ENCODE measurements around the gene COPRS.
A peak's percentile ranks its signal among the peaks of the same experiment; 100 is the strongest.

Gene COPRS

GRCh38 chr17:31858642-31859486, at the start of gene COPRS:
COPRS (minus strand) TSS chr17:31859244; CDS start chr17:31859199, 45 bp downstream.
- peak; percentile 57 for DNase-seq

DNA sequence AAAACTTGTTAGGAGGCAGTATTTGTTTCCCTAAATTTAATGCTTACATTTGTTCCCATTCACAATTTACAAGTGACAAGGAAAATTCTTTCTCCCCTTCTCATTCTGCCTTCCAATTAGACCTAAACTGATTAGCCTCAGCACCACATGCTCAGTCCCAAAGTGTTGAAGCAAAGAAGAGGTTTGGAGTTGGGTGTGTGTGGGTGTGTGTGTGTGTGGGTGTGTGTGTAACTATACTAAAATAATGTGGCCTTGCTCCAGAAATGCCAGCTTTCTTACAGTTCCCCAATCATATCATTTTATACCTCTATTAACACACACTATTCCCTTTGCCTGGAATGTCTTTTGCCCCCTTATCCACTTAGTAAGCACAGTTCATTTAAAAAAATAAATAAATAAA, 49.3 kb upstream of the COPRS start:
- DNase-seq, result no peak

DNA sequence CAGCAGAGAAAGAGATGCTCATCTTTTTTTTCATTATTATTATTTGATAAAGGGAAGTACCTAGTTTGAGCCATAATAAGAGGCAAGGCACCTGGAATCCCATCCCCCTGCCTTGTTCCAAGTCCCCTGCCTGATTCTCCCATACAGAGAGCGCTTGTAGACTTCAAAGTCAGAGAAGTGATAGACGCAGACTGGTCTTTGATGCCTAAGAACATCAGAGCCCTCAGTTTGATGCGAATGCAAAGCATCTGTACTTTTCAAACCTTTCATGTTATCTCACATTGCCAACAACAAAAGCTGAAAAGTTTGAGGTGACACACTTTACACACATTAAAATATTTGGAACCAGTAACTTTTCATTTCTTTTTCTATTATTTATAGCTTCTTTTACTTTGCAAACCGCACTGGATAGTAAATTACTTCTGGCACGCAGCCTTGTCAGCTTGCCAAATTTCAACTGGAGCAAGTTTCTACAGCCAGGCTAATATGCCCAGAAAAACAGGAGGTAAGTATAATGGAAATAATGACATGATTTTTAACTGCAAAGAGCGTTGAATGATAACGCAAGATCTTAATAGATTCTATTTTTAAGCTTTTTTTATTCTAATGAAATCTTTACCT, 48.4 kb upstream of the COPRS start:
- no peak for DNase-seq

- DNase-seq, result no peak
Observed at GRCh38 chr17:31903401-31903800, 44.4 kb upstream of the COPRS start.

GRCh38 chr17:31902693-31903092, 43.6 kb upstream of the COPRS start:
- DNase-seq, result no peak

GRCh38 chr17:31900877-31901276, 41.8 kb upstream of the COPRS start:
- DNase-seq, result no peak

DNA sequence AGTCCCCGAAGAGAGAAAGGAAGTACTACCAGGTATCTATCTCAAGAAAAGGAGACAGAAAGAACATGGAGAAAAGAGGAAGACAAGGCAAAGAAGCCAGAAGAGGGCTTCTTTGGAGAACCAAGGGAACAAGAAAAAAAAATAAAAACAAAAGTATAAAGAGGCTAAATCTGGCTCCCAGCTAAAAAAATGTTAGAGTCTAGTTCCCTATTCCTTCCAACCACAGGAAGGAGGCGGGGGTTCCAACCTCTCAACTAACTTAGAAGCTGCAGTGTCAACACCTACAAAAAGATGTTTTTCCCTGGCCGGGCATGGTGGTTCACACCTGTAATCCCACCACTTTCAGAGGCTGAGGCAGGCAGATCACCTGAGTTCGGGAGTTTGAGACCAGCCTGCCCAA, 29.1 kb upstream of the COPRS start:
- no peak for DNase-seq

DNA sequence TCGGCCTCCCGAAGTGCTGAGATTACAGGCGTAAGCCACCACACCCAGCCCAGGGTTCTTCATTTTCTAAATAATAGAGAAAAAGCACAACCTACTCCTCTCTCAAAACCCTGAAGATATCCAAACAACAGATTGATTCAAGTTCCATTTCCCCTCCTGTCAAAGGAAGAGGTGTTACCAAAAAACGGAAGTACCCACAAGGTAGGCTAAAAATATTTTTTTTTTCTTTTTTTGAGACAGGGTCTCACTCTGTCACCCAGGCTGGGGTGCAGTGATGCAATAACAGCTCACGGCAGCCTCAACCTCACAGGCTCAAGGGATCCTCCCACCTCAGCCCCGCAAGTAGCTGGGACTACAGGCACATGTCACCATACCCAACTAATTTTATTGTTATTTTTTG, 23.5 kb upstream of the COPRS start:
- no peak for DNase-seq

DNA sequence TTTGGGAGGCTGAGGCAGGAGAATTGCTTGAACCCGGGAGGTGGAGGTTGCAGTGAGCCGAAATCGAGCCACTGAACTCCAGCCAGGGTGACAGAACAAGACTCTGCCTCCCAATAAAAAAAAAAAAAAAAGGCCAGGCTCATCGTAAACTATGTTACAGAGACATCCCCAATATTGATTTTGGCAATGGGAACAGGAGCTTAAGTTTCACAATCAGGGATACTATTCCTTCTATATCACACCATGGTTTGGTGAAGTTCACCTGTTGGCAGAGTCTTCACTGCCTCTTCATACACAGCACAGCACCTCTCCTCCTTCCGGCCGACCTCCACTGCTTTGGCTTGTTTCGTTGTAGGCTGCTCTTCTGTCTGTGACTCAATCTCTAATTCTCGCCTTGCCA, 21.3 kb upstream of the COPRS start:
- DNase-seq, result no peak

DNA sequence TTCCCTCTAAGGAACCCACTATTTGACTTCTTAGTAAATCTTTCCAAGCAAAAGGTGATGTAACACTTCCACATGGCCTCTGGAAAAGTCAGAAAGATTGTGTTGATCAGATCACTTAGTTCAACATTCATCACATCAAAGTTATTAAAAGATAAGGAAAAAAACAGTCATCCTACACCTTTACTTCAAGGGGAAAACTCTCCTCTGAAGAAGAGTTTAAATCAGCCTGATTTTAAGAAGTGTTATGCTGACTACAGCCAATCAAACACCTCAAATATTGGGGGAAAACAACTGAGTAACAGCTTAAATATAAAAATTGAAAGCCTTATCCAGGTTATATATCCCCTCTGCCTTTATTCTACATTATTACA, 19.6 kb upstream of the COPRS start:
- DNase-seq, result no peak

- no peak for DNase-seq
Observed at GRCh38 chr17:31877911-31878702, 19.1 kb upstream of the COPRS start.

GRCh38 chr17:31877341-31877740, 18.3 kb upstream of the COPRS start:
- no peak for DNase-seq

GRCh38 chr17:31875081-31875480, 16.0 kb upstream of the COPRS start:
- DNase-seq, result no peak

GRCh38 chr17:31869797-31870568, 10.9 kb upstream of the COPRS start:
- DNase-seq, result no peak

DNA sequence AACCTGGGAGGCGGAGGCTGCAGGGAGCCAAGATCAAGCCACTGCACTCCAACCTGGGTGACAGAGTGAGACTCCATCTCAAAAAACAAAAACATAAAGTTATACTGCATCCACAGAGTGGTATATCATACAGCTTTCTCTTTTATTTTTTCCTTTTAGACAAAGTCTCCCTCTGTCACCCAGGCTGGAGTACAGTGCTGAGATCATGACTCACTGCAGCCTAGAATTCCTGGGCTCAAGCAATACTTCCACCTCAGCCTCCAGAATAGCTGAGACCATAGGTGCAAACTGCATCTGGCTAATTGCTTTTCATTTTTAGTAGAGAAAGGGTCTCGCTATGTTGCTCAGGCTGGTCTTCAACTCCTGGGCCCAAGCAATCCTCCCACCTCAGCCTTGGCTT, 10.0 kb upstream of the COPRS start:
- DNase-seq, result no peak

DNA sequence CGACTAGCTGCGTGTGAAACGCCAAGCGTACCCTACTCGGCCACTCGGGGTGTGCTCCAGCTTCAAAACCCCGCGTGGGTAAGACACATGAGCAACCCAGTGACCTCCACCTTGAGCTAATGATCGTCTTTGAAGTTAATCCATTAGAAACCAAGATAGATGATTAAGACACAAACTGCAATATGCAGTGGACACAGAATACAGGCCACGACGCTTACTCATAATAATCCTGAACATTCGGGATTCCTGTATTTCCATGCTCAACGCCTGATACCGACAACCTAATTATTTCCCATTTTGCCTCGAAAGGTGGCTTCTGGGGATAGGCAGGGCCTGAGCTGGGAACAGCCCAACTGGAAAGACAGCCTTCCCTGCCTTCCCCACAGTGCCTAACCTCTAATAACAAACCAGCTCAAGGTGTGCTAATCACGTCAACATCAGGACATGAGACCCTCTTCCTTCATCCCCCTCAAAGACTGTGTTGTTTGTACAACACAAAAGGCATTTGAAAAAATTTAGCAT, 504 bp upstream of the COPRS start:
- DNase-seq, result no peak

DNA sequence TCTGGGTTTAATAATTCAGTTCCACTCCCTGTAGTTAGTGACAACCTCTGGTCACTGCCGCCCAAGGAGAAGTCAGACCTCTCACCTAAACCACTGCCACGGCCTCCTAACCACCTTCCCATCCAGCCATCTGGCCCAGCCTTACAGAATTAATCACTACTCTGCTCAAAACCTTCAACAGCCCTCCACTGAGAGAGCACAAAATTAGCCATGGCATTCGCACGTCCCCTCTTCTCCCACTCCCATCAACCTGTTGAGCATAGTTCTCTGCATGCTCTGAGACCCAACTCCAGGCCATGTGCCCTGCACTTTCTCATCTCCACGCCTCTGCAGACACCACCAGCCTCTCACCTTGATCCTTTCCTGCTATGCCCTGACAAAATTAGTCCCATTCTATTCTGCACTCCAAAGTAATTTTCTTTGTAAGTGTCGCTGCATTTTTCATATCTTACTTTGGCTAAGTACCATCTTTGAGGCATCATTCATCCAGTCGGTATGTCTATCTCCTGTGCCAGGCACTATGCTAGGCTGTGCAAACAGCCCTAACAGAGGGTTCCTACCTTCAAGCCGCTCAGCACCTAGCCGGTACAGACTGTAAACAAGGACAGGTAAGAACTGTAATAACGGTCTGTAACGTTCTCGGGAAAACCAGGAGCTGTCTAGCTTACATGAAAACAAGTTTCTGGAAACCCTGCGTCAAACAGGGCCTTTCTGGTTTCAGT, 963 bp downstream of the COPRS start:
- DNase-seq, result no peak

DNA sequence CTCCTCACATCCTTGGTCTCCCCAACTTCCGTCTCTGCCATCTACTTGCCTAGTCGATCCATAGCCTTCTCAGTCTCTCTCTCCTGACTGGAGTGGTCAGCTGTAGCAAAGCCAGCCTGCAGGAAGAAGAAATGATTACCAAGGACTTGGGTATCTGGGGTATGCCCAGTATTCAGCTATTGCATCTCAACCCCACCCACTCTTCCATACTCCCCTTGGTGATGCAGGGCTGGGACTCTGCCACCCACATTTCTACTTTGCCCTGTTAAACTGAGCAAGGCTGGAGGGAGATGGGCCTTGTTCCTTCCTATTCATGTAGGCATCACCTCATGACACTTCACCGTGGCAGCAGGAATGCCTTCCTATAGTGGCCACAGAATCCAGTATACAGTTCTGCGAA, 2.3 kb downstream of the COPRS start:
- no peak for DNase-seq

DNA sequence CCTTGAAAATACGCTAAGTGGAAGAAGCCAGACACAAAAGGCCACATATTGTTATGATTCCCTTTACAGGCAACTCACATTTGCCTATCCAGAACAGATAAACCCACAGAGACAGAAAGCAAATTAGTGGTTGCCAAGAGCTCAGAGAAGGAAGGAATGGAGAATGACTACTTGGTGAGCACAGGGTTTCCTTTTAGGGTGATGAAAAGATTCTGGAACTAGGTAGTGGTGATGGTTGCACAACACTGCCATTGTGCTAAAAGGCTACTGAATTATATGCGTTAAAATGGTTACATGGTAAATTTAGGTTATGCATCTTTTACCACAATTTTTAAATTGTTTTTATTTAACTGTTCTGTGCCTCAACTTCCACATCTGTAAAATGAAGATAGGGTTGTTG, 4.4 kb downstream of the COPRS start:
- no peak for DNase-seq

- DNase-seq, result no peak
Observed at GRCh38 chr17:31853911-31854470, 5.1 kb downstream of the COPRS start.

- DNase-seq, result no peak
Observed at GRCh38 chr17:31845291-31845690, 13.8 kb downstream of the COPRS start.

Measured in NCI-H510A treated with DMSO at 0.1 percent for 48 hours (cell line).